K562 (cell line): Measurements from ENCODE around the gene ELAVL3.

Source experiments
- KAT2B ChIP-seq: IDR thresholded peaks from one replicate; pipeline ENCODE4 v1.6.1; 2012; ENCODE audit warnings: low read depth, mild to moderate bottlenecking, control low read depth, inconsistent platforms, low read length, moderate library complexity
- MAZ ChIP-seq, 2 experiments: fragments of 450-650 bp in 1 of 2; sonication (generic) in 1 of 2; formaldehyde crosslinking; IDR thresholded peaks in 1 of 2; conservative IDR thresholded peaks in 1 of 2; 2 replicates each; pipeline versions ENCODE4 v1.4.0 to v1.5.0; 2020; ENCODE audit warnings: mild to moderate bottlenecking in 1 of 2, missing genetic modification reagents in 1 of 2
- PCBP1 ChIP-seq: fragments of 200-400 bp; formaldehyde crosslinking; IDR thresholded peaks from 2 replicates; pipeline ENCODE4 v1.6.1; 2018; ENCODE audit warnings: mild to moderate bottlenecking, low read depth, low read length; ENCODE audit not compliant: poor library complexity, severe bottlenecking
- USF1 ChIP-seq: sonication (generic); formaldehyde crosslinking; IDR thresholded peaks from 2 replicates; pipeline ENCODE4 v1.9.0; 2022; ENCODE audit warnings: mild to moderate bottlenecking, missing genetic modification reagents
- ZNF239 ChIP-seq: fragments of 250-450 bp; sonication (Bioruptor Pico); IDR thresholded peaks from 2 replicates; pipeline ENCODE4 v1.4.0; 2020; ENCODE audit warnings: mild to moderate bottlenecking

GRCh38 chr19:11435833-11436313 lies 45.0 kb downstream of the ELAVL3 start:
- TF ChIP-seq PCBP1 (no peak), USF1 (no peak), MAZ (CRISPR knock-in tag; conservative IDR thresholded peaks at IDR 0.05 in 1 of 2, IDR thresholded peaks at IDR 0.05 in 1 of 2) (no peak), ZNF239 (CRISPR knock-in tag) (no peak), KAT2B (no peak)
